ENCODE results near the gene PALLD. TPM values are rescaled to one million over a fixed set of nuclear protein-coding genes. Genes with fewer than 3 reads are reported as not detected.
A peak's percentile ranks its signal among the peaks of the same experiment; 100 is the strongest.

The PALLD gene
- total RNA-seq, 6 experiments from 2014 or later = 7.7 to 81.6 (median 24.8) TPM

- H3K36me3 ChIP-seq = no peaks in the 10 kb centered on the region
- TF ChIP-seq CTCF (IDR thresholded peaks at IDR 0.05) (no peak), POLR2A (IDR thresholded peaks at IDR 0.05) (no peak)
- no peak overlapping the region for H3K4me3 ChIP-seq
- no peaks in the 10 kb centered on the region for H3K4me1 ChIP-seq
- H3K27me3 ChIP-seq = no peaks in the 10 kb centered on the region
- no peak overlapping the region for H3K27ac ChIP-seq
- DNase-seq = no peak
- 36% methylated on average over 3 of the region's 5 CpGs for WGBS (ENCODE audit: insufficient coverage, low coverage, low lambda C conversion rate, missing lambda C conversion rate)
- H3K9me3 ChIP-seq = no peaks in the 10 kb centered on the region
- intact Hi-C loops (cut with DNase I) = no loop called here
- ATAC-seq = peak in 2 of 4 donors; percentile 17 to 23
Measured at GRCh38 chr4:168744021-168744420, 247.2 kb downstream of the PALLD start.

GRCh38 chr4:168748807-168749206 lies 252.0 kb downstream of the PALLD start:
- no peak overlapping the region for H3K4me3 ChIP-seq
- no peak for TF ChIP-seq POLR2A (IDR thresholded peaks at IDR 0.05)
- no peak for TF ChIP-seq CTCF (IDR thresholded peaks at IDR 0.05)
- ATAC-seq = no peak
- no peak for DNase-seq
- intact Hi-C loops (cut with DNase I) = no loop called here
- no peaks in the 10 kb centered on the region for H3K9me3 ChIP-seq
- WGBS (ENCODE audit: insufficient coverage, low coverage, low lambda C conversion rate, missing lambda C conversion rate) = 80% methylated on average over 1 of the region's 1 CpG
- H3K27me3 ChIP-seq = no peaks in the 10 kb centered on the region
- H3K4me1 ChIP-seq = no peaks in the 10 kb centered on the region
- H3K27ac ChIP-seq = no peak overlapping the region
- H3K36me3 ChIP-seq = no peaks in the 10 kb centered on the region

GRCh38 chr4:168751263-168752225 lies 254.7 kb downstream of the PALLD start:
- ATAC-seq = no peak
- Histone ChIP-seq H3K27ac (no peak overlapping the region), H3K36me3 (no peaks in the 10 kb centered on the region)

More at GRCh38 chr4:168751263-168752225, 254.7 kb downstream of the PALLD start:
- TF ChIP-seq POLR2A (IDR thresholded peaks at IDR 0.05) (no peak), CTCF (IDR thresholded peaks at IDR 0.05) (no peak)
- no peak for DNase-seq
- H3K9me3 ChIP-seq = no peaks in the 10 kb centered on the region
- no peak overlapping the region for H3K4me3 ChIP-seq
- no peaks in the 10 kb centered on the region for H3K4me1 ChIP-seq
- intact Hi-C loops (cut with DNase I) = no loop called here
- WGBS (ENCODE audit: insufficient coverage, low coverage, low lambda C conversion rate, missing lambda C conversion rate) = 75% methylated on average over 9 of the region's 12 CpGs
- no peaks in the 10 kb centered on the region for H3K27me3 ChIP-seq

Data from right lobe of liver (tissue), 6 donors.